Astrocyte (in vitro differentiated cells and primary cell): ENCODE measurements around the gene CACNA1C. TPM values are rescaled to one million over a fixed set of nuclear protein-coding genes. Genes with fewer than 3 reads are reported as not detected.

Source experiments
- DNase-seq: peaks from one replicate; pipeline ENCODE4 v3.0.0-alpha.2; 2010; ENCODE audit warnings: low read depth
- FAIRE-seq: peaks from 2 replicates; lab custom pipeline; 2011; peaks lifted over from hg19 to GRCh38; lab: Jason Lieb, UNC
- H2AFZ ChIP-seq: 2 replicates; pipeline ENCODE4 v1.6.0; 2012; ENCODE audit warnings: low read depth, low read length, inconsistent platforms
- H3K27ac ChIP-seq: 2 replicates; pipeline ENCODE4 v1.5.1; 2011; ENCODE audit warnings: low read depth, low read length, inconsistent platforms
- H3K27me3 ChIP-seq: 2 replicates; pipeline ENCODE4 v1.6.0; 2011; ENCODE audit warnings: low read length, inconsistent platforms; ENCODE audit not compliant: insufficient read depth
- H3K36me3 ChIP-seq: 2 replicates; pipeline ENCODE4 v1.5.1; 2011; ENCODE audit warnings: low read length, inconsistent platforms; ENCODE audit not compliant: insufficient read depth
- H3K4me1 ChIP-seq: 2 replicates; pipeline ENCODE4 v1.5.1; 2011; ENCODE audit warnings: low read length, inconsistent platforms; ENCODE audit not compliant: insufficient read depth
- H3K4me2 ChIP-seq: 2 replicates; pipeline ENCODE4 v1.6.0; 2012; ENCODE audit warnings: low read length, inconsistent platforms
- H3K4me3 ChIP-seq: 2 replicates; pipeline ENCODE4 v1.5.1; 2011; ENCODE audit warnings: low read depth, mild to moderate bottlenecking, low read length, inconsistent platforms; ENCODE audit not compliant: insufficient read depth
- H3K79me2 ChIP-seq: 2 replicates; pipeline ENCODE4 v1.6.0; 2012; ENCODE audit warnings: mild to moderate bottlenecking, low read length, inconsistent platforms; ENCODE audit not compliant: insufficient read depth
- H3K9ac ChIP-seq: 2 replicates; pipeline ENCODE4 v1.6.0; 2012; ENCODE audit warnings: mild to moderate bottlenecking, low read length, inconsistent platforms
- H3K9me3 ChIP-seq: 2 replicates; pipeline ENCODE4 v1.5.1; 2012; ENCODE audit warnings: low read depth, mild to moderate bottlenecking, low read length, inconsistent platforms; ENCODE audit not compliant: insufficient read depth
- H4K20me1 ChIP-seq: 2 replicates; pipeline ENCODE4 v1.6.0; 2012; ENCODE audit warnings: low read length, inconsistent platforms; ENCODE audit not compliant: insufficient read depth
- H3K27ac Mint-ChIP-seq: one replicate; pipeline ENCODE4 v1.8.0; 2021; ENCODE audit warnings: mild to moderate bottlenecking, mixed read lengths; ENCODE audit not compliant: unreplicated experiment
- H3K27me3 Mint-ChIP-seq: one replicate; pipeline ENCODE4 v1.8.0; 2021; ENCODE audit warnings: low read depth, mixed read lengths; ENCODE audit not compliant: unreplicated experiment
- H3K36me3 Mint-ChIP-seq: one replicate; pipeline ENCODE4 v1.8.0; 2021; ENCODE audit warnings: low read depth, mixed read lengths; ENCODE audit not compliant: unreplicated experiment
- H3K4me1 Mint-ChIP-seq: one replicate; pipeline ENCODE4 v1.8.0; 2021; ENCODE audit warnings: low read depth, mixed read lengths; ENCODE audit not compliant: unreplicated experiment
- H3K4me3 Mint-ChIP-seq: one replicate; pipeline ENCODE4 v1.8.0; 2021; ENCODE audit warnings: mild to moderate bottlenecking, moderate library complexity, mixed read lengths; ENCODE audit not compliant: unreplicated experiment
- H3K9me3 Mint-ChIP-seq: one replicate; pipeline ENCODE4 v1.8.0; 2021; ENCODE audit warnings: mild to moderate bottlenecking, mixed read lengths; ENCODE audit not compliant: unreplicated experiment
- EZH2 ChIP-seq: IDR thresholded peaks from 2 replicates; pipeline ENCODE4 v1.6.1; 2012; ENCODE audit warnings: mild to moderate bottlenecking, low read length, inconsistent platforms; ENCODE audit not compliant: insufficient read depth
- total RNA-seq: library from RNA; stranded (reverse); gene quantifications from 2 replicates; pipeline ENCODE4 v1.2.1, GENCODE V29; 2021
- TF ChIP-seq, protein P1 (sequence below): IDR thresholded peaks from 2 replicates; pipeline ENCODE4 v1.5.1; 2011; ENCODE audit warnings: low read depth, mild to moderate bottlenecking, inconsistent platforms, low read length, moderate library complexity; ENCODE audit not compliant: insufficient read depth

Gene CACNA1C
- total RNA-seq, 1 donor from 2014 or later: 2.1 TPM

DNA sequence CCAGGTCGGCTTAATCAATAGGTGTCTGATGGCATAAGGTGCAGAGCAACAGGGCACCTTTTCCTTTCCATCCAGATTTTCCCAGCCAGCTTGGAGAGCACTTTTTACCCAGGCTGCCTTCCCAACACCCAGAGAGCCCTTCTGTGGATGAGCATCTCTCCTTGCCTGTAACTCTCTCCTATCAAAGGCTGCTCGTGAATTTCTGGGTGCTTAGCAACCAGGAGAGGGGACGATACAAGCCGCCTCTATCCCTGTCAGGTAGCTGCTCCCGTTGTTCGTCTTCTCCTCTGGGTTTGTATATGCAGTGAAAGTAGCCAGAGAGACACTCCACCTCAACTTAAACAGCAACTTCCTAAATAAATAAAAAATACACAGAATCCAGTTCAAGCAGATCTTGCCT lies 124.2 kb downstream of the CACNA1C start:
- H3K4me3 ChIP-seq: no peak overlapping the region
- FAIRE-seq (no peak), DNase-seq (no peak)
- H3K79me2 ChIP-seq: no peaks in the 10 kb centered on the region
- no peaks in the 10 kb centered on the region for H3K36me3 ChIP-seq
- TF ChIP-seq EZH2: no peak
- TF ChIP-seq, protein P1, sequence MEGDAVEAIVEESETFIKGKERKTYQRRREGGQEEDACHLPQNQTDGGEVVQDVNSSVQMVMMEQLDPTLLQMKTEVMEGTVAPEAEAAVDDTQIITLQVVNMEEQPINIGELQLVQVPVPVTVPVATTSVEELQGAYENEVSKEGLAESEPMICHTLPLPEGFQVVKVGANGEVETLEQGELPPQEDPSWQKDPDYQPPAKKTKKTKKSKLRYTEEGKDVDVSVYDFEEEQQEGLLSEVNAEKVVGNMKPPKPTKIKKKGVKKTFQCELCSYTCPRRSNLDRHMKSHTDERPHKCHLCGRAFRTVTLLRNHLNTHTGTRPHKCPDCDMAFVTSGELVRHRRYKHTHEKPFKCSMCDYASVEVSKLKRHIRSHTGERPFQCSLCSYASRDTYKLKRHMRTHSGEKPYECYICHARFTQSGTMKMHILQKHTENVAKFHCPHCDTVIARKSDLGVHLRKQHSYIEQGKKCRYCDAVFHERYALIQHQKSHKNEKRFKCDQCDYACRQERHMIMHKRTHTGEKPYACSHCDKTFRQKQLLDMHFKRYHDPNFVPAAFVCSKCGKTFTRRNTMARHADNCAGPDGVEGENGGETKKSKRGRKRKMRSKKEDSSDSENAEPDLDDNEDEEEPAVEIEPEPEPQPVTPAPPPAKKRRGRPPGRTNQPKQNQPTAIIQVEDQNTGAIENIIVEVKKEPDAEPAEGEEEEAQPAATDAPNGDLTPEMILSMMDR: no peak
- Mint-ChIP-seq H3K36me3 (peaks cover 2% of the 10 kb centered on the region), H3K4me3 (no peak overlapping the region), H3K4me1 (peaks cover 12% of the 10 kb centered on the region), H3K9me3 (peaks cover 4% of the 10 kb centered on the region), H3K27me3 (peaks cover 32% of the 10 kb centered on the region), H3K27ac (no peak overlapping the region)
- no peak overlapping the region for H3K9ac ChIP-seq
- no peak overlapping the region for H2AFZ ChIP-seq
- H3K9me3 ChIP-seq: no peaks in the 10 kb centered on the region
- no peak overlapping the region for H3K27ac ChIP-seq
- H3K4me2 ChIP-seq: no peak overlapping the region
- H3K4me1 ChIP-seq: peaks cover 13% of the 10 kb centered on the region
- no peaks in the 10 kb centered on the region for H3K27me3 ChIP-seq
- no peaks in the 10 kb centered on the region for H4K20me1 ChIP-seq

DNA sequence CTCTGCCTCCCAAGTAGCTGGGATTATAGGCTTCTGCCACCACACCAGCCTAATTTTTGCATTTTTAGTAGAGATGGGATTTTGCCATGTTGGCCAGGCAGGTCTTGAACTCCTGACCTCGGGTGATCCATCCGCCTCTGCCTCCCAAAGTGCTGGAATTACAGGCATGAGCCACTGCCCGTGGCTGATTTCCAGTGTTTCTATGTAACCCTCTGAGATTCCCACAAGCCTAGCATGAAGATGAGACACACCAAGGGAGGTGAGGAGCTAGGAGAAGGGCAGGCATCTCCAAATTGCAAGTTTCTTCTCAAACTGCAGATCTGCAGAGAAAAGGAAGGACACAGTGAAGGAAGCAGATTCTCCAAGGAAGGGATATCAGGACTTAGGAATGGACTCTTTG lies 125.0 kb downstream of the CACNA1C start:
- Mint-ChIP-seq H3K27ac (no peak overlapping the region), H3K36me3 (peaks cover 2% of the 10 kb centered on the region)

DNA sequence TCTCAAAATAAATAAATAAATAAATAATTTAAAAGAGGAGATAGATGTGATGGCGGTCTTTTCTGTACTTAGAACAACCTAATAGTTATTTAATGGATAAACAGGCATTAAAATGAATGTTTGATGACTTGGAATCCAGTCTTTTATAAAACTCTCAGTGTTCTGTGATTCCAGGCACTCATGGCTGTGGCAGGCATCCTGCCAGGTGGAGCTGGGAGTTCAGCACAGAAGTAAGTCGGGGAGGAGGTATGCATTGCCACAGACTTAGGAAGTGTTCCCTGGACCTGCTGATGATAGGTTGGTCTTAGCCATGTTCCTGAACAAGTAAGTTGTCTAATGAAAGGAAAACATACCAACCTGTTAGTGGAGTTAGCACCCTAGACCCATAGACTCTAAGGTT lies 126.3 kb downstream of the CACNA1C start:
- DNase-seq: no peak
- Histone ChIP-seq H3K9ac (no peak overlapping the region), H3K9me3 (no peaks in the 10 kb centered on the region), H4K20me1 (no peaks in the 10 kb centered on the region), H3K27ac (no peak overlapping the region), H3K79me2 (no peaks in the 10 kb centered on the region), H3K4me3 (no peak overlapping the region), H3K36me3 (no peaks in the 10 kb centered on the region), H2AFZ (no peak overlapping the region), H3K4me1 (peaks cover 19% of the 10 kb centered on the region), H3K27me3 (no peaks in the 10 kb centered on the region), H3K4me2 (no peak overlapping the region)
- H3K4me1 Mint-ChIP-seq: peaks cover 12% of the 10 kb centered on the region
- peaks cover 23% of the 10 kb centered on the region for H3K27me3 Mint-ChIP-seq
- TF ChIP-seq EZH2: no peak
- TF ChIP-seq, protein P1: no peak
- peaks cover 2% of the 10 kb centered on the region for H3K36me3 Mint-ChIP-seq
- no peak overlapping the region for H3K4me3 Mint-ChIP-seq
- FAIRE-seq: no peak
- no peak overlapping the region for H3K27ac Mint-ChIP-seq
- H3K9me3 Mint-ChIP-seq: peaks cover 4% of the 10 kb centered on the region

More for the DNA sequence above, 125.0 kb downstream of the CACNA1C start:
- H3K9me3 ChIP-seq: no peaks in the 10 kb centered on the region
- no peaks in the 10 kb centered on the region for H3K27me3 ChIP-seq
- H3K9ac ChIP-seq: no peak overlapping the region
- FAIRE-seq (no peak), DNase-seq (no peak)
- Mint-ChIP-seq H3K9me3 (peaks cover 4% of the 10 kb centered on the region), H3K4me1 (peaks cover 12% of the 10 kb centered on the region), H3K4me3 (no peak overlapping the region), H3K27me3 (peaks cover 31% of the 10 kb centered on the region)
- no peaks in the 10 kb centered on the region for H4K20me1 ChIP-seq
- no peaks in the 10 kb centered on the region for H3K79me2 ChIP-seq
- H3K4me3 ChIP-seq: no peak overlapping the region
- peaks cover 13% of the 10 kb centered on the region for H3K4me1 ChIP-seq
- H3K27ac ChIP-seq: no peak overlapping the region
- H3K36me3 ChIP-seq: no peaks in the 10 kb centered on the region
- H2AFZ ChIP-seq: no peak overlapping the region
- no peak overlapping the region for H3K4me2 ChIP-seq
- TF ChIP-seq, protein P1: no peak
- no peak for TF ChIP-seq EZH2
